NCI-H524 treated with DMSO at 0.1 percent for 48 hours (cell line): ENCODE data around the gene THAP2.

Source experiments
- DNase-seq: peaks from one replicate; lab custom pipeline; 2025; lab: John Stamatoyannopoulos, UW

The THAP2 gene

GRCh38 chr12:71703206-71703605 is 39.1 kb downstream of the THAP2 start:
- DNase-seq: no peak

- DNase-seq: no peak
Measured at GRCh38 chr12:71704920-71705319, 40.8 kb downstream of the THAP2 start.

DNA sequence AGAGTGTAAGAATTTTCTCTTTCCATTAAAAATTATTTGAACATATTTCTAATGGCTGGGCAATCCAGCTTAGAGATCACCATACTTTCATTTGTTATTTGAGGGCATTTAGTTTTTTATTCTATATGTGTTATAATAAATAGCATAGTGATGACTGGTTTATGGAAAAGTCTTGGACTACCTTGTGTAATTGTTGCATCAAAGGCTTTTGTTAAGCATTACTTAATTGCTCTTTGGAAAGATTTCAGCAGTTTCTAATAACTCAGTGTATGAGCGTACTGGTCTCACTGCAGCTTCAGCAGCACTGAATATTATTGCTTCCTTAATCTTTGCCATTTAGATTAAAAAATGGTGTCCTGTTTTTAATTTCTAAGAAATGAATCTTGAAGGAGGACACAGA is 44.6 kb downstream of the THAP2 start:
- no peak for DNase-seq

DNA sequence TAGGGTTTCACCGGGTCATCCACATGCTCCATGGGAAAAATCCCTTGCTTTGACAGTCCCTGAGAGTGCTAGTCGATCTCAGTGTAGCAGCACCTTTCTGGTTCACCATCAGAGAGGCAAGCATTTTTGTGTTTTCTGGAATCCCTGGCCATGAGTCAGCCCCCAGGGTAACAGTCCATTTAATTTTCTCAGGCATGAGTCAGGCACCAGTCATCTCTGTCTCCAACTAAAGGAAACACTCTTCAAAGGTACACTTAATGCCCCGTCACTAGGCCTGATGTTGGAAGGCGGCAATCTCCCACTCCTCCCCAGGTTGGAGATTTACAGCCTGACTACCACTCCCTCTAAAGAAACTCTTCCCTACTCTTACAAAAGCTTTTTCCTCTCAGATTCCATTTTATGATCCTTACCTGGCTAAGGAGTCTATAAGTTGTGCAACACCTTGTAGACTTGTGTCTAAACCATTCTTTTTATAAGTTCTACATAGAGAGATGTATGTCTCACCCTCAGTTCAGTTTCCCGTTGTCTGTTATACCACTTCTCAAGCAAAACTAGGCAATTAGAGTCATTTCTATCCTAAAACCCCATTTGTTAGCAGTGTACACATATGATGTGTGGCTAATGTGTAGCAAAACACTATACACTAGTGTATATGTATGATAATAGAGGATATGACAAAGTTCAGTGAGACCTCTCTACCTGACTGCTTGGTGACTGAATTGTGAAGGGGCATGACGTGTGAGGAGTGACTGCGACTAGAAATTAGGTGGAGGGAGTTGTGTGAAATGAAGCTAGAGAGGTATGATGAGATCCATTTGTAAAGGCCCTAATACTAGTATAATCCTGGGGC is 46.4 kb downstream of the THAP2 start:
- no peak for DNase-seq

GRCh38 chr12:71718611-71719010 is 54.5 kb downstream of the THAP2 start:
- no peak for DNase-seq

DNA sequence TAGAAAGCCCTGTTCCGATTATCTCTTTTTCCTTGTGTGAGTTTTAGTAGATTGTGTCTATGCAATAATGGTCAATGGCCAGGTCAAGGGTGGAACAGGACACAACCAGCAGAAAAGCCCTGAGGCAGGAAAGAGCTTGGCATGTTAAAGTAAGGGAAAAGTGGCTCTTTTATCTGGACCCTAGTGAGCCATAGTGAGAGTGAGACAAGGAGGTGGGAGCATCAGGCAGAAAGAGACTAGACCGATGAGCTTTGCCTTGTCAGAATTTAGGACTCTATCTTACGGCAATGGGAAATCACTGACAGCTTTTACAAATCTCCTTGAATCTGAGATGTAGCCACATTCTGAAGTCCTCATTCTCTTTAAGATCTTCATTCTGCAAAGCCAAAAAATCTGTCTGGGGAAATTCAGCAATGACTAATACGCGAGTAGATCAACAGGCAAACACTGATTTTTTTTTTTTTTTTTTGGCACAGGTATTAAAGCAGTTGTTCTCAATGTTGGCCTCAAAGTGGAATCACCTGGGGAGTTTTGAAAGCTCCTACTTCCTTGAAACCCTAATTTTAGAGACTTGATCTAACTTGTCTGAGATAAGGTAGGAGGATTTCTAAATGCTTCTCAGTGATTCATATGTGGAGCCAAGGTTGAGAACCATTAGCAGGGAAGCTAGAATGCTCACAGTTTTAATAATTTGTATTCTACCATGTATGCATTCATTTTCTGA is 55.7 kb downstream of the THAP2 start:
- DNase-seq: no peak

DNA sequence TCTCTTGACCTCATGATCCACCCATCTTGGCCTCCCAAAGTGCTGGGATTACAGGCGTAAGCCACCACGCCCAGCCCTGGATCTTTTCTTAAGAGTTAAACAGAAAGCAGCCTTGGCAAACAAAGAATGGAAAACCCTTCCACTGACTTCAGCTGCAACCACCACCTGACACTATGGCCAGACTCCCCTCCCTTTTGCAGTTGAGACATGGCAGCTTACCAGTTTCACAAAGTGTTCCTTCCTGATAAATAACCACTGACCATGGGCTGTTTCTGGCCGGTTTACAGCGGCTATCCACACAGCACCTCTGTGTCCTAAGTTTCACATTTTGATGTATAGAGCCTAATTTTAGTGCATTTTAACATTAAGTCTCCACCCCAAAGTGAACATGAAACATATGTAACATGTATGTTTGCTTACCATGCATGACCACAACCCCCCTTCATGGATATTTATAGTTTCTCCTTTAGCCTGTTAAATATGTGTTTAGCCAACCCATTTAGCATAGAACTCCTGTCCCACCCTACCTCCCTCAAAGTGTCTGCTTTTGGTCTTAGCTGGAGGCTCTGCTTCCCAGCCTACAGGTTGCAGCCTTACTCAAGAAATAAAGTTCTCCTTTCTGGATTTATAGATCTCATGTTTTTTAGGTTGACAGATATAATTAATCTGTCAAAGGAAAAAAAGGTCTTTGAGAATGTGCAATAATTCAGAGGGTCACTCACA is 57.8 kb downstream of the THAP2 start:
- no peak for DNase-seq

- DNase-seq: no peak
Measured at GRCh38 chr12:71725011-71725410, 60.9 kb downstream of the THAP2 start.

DNA sequence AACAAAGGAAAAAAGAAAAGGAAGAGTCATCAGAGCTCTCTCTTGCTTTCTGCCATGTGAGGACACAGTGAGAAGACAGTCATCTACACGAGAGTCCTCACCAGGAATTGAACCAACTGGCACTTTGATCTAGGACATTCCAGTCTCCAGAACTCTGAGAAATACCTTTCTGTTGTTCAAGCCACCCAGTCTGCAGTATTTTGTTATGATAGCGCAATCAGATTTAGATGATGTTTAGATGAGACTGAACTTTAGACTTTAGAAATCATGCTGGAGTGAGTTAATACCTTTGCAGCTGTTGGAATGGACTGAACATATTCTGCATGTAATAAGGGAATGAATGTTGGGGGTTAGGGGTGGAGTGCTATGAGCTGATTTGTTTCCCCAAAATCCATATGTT is 62.4 kb downstream of the THAP2 start:
- no peak for DNase-seq

DNA sequence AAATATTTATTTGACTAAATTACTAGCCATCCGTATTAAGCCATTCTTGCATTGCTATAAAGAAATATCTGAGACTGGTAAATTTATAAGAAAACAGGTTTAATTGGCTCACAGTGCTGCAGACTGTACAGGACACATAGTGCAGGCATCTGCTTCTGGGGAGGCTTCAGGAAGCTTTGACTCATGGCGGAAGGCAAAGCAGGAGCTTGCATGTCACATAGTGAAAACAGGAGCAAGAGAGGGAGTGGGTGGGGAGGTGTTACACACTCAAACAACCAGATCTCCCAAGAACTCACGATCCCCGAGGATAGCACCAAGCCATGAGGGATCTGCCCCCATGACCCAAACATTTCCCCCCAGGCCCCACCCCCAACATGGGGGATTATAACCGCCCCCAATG is 63.9 kb downstream of the THAP2 start:
- no peak for DNase-seq
